Measurements from ENCODE around the gene DNAJC3. TPM values are rescaled to one million over a fixed set of nuclear protein-coding genes. Genes with fewer than 3 reads are reported as not detected.

DNAJC3 gene
- total RNA-seq, 1 donor from 2014 or later, result 27.9 TPM

Other genes starting within 250 kb of the DNAJC3 start
- not detected in 2 replicates for gene CLDN10, start 124.4 kb upstream of the DNAJC3 start, total RNA-seq
- 0.07 and 0.49 TPM in 2 replicates for gene DZIP1, start 32.4 kb upstream of the DNAJC3 start, total RNA-seq